Skeletal muscle cell (primary cell): Measurements from ENCODE around the gene FGD3.

Experiments
- DNase-seq: peaks from one replicate; pipeline ENCODE4 v3.0.0-alpha.2; 2010; ENCODE audit warnings: low read depth
- H3K4me3 ChIP-seq: 2 replicates; pipeline ENCODE4 v1.5.1; 2011; ENCODE audit warnings: low read depth, mild to moderate bottlenecking, control low read depth, low read length, moderate library complexity

Gene FGD3

DNA sequence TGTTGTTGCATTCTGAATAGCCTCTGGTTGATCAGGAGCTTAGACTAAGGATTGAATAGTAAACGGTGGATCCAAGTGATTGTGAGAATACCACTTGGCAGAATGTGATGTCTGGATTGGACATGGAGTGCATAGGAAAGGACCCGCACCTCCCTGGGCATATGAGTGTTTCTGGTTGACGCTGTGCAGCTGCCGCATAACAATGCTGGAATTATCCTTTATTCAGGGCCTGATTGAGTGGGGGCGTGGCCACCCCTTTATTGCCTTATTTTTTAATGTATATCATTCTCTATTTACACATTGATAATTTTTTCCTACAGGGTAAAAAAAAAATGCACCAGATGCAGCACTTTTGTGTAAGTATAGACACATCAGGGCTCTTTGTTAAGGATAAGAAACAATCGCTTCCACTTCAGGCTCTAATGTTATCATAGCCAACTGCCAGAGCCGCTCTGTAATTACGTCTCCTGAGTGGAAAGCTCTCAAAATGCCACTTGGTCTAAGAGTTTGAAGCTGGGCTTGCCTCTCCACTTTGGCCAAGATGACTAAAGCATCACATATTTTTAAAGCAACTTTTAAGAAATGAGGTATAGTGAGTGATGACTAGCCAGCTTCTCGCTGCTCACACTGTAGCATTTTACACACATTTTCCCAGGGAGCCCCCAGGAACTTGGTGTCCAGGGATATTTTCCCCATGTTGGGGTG is 5.7 kb downstream of the FGD3 start:
- no peak for DNase-seq
- no peak overlapping the region for H3K4me3 ChIP-seq

DNA sequence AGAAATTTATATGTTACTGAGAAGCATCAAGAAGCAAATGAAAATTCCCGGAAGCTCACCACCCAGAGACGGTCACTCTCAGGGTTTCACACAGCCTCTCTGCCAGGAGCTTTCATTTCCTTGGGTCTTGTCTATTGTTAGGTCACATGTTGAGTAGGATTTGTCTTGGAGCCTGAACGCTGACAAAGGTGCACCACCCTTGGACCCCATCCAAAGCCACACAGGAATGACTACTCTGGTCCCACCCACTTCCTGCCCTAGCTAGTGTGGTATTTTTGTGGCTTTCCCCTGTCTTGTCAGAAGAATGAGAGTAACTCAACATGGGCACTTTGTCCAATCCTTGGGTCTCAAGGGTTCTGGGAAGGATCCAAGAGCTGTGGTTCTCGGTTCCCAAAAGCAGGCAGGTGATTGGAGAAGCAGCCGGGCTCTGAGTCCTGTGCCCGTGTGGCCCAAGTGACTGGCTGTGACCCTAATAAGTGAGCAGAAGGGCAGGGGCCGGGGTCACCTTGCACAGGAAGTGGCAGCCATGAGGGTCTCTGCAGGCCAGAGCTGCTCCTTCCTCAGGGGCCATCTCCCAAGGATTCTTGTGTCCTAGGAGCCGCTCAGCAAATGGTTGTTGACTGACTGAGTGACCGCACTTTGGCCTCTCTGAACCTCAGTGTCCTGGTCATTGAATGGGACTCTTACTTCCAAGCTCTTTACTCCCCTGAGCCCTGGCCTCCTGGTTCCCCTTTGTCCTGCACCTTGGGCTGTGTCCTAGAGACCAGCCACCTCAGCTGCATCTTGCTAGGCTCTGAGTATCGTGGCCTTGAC is 6.9 kb downstream of the FGD3 start:
- no peak overlapping the region for H3K4me3 ChIP-seq
- DNase-seq, result no peak

DNA sequence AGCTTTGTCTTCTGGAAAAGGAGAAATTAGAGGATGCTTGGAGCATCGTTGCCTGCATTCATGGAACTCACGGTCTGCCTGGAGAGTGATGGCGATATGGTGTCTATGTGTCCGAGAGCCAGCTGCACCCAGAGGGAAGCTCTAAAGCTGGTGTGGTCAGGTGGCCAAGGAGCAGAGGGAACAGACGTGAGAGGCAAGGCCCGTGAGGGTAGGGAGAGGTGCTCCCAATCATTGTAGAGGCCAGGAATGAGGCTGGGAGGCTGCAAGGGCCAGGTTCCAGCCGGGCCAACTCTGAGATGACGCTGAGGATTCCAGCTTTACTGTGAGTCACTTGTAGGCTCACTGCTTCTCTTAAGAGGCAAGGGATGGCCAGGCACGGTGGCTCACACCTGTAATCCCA is 7.6 kb downstream of the FGD3 start:
- no peak for DNase-seq
- no peak overlapping the region for H3K4me3 ChIP-seq

DNA sequence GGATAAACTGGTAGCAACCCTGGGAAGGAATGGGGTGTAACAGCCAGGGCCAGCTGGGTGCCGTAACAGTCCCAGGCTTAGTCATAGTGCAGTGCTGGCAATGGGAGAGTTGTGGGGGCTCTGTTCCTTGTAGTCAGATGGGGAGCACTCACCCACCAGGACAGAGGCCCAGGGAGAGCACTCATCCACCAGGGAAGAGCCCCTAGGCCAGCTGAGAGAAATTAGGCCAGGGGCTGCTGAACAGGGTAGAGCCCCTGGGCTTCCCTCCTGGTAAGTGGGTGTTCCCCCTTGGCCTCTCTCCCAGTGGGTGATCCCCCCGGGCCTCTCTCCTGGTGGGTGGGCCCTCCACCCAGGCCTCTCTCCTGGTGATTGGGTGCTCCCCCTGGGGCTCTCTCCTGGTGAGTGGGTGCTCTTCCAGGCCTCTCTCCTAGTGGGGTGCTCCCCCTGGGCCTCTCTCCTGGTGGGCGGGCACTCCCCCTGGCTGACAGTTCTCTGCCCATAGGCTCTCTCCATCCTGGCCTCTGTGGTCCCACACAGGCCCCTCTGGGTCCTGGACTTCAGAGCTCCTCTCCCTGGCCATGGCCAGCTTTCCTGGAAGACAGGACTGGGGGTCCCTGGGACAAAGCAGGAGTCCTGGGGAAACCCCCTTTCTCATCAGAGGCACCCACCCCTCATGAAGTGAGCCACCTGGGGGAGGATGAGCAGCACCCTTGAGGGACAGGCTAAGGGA is 13.4 kb downstream of the FGD3 start:
- DNase-seq, result no peak
- H3K4me3 ChIP-seq, result no peak overlapping the region

DNA sequence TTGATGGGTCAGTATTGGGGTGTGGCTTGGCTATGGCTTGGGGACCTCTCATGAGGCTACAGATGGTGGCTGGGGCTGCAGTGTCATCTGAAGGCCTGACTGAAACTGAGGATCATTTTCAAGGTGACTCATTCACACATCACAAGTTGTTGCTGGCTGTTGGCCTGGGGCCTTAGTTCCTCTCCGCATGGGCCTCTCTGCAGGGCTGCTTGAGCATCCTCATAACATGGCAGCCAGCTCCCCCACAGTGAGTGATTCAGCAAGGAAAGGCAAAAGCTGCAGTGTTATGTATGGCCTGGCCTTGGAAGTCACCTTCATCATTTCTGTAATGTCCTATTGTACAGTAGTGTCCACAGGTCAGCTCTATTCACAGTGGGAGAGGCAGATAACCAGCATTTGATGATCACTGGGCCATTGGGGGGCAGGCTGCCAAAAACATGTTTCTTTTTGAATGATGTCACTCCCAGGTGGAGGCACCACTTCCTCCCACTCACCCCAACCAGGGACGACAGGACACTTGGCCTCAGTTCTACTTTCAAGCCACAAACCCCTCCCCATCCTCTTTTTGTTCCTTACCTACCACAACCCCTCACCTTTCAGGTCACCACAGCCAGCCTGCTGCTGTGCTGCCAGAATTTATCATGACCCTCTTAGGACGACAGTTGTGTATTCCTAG is 14.4 kb downstream of the FGD3 start:
- DNase-seq, result no peak
- no peak overlapping the region for H3K4me3 ChIP-seq

DNA sequence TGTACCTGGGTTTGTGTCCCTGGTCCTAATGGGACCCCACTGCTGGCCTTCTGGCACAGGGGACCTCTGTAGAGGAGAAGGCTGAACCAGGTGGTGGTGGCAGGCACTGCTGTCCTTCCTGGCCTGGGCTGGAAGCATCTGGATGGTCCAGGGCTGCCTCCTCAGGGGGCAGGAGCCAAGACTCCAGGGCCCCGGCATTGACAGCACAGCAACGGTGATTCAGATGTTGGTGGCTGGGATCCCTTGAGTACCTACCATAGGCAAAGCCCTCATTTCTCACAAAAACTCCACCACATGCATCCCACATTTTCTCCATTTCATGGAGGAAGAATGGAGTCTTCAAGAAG is 15.0 kb downstream of the FGD3 start:
- DNase-seq, result no peak
- no peak overlapping the region for H3K4me3 ChIP-seq

DNA sequence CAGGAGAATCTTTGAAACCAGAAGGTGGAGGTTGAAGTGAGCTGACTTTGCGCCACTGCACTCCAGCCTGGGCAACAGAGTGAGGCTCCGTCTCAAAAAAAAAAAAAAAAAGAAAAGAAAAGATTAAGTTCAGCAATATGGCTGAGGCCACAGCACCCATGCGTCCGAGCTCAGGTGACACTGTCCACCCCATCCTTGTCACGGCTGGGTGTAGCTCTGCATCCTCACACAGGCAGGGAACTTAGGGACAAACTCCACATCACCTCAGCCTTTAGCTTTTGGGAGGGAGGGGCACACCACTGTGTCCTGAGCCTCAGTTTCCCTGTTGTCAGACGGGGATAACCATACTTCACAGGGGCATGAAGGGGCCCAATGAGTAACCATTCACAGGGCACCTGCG is 15.5 kb downstream of the FGD3 start:
- no peak overlapping the region for H3K4me3 ChIP-seq
- no peak for DNase-seq

DNA sequence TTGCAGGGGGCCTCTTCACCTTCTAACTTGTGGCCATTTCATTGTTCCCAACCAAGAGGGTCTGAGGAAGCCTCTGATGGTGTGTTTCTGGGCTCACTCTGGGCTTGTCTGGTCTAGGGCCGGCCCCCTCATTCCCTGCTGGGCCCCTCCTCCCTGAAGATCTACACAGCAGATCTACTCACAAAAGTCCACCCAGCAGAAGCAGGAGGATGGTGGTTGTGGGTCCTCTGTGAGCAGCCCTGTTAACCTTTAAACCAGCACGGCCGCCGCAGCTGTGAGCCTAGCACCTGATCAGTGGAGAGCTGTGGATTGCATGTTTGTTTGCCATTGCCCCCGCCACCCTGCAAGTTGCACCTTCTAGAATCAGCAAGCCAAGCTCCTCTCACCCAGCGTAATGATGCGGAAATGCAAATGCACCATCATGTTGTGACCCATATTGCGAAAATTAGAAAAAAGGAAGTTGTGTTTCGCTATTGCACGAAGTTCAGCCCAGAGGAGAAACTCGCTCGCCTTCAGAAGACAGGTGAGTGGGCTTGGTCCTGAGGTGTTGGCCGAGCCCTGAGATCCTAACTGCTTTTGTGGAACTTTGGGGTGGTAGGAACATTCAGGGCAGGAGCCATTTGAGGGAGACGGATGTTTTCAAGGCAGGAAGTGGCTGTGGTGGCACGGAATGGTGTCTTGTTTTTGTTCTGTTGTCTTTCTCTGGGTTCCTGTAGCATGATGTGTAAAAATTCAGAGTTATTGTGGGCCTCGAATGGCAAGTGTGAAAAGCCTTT is 16.7 kb downstream of the FGD3 start:
- no peak overlapping the region for H3K4me3 ChIP-seq
- no peak for DNase-seq

DNA sequence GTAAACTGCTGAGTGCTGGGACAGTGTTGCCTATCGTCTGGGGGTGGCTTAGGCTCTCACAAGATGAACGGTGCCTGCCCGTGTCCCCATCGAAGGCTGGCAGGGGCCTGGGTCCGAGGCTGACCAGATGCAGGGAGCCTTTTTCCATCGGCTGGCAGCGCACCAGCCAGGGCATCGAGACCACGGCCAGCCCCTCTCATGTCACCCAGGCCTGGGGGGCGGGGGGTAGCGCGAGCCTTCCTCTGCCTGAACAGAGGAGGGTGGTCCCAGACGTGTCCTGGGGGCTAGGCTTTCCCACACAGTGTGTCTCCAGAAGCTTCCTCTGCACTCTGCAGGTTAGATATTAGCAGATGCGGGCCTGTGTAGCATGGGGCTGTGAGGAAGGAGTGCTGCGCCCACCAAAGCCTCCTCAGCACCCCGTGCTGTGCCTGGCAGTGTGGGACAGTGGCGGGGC is 17.3 kb downstream of the FGD3 start:
- no peak for DNase-seq
- H3K4me3 ChIP-seq, result no peak overlapping the region

DNA sequence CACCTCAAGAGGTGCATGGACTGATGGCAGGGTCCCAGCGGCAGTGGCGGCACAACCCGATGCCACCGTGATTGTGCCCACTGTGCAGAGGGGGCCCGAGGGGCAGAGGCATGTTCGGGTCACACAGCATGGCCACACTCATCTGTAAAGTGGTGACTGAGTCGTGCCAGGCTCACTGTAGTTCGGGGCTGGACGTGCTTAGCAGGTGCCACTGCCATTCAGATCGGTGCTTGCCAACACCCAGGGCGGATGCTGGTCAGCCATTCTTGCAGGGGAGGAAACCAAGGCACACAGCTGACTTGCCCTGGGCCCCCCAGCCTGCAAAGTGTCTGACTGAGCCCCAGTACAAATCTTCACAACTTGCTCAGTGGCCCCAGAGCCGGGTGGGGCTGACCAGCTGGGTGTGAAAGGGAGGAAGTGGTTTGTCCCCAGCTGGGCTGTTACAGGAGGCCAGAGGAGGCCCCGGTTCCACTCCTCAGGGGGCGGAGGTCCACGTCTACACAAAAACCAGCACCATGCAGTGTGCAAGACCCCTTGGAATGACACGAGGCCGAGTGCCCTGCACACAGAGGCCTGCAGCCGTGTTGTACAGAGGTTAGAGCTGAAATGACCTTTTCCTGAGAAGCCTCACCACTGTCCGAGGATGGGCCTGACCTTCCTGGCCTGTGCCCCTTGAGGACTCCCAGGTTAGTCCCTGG is 17.9 kb downstream of the FGD3 start:
- DNase-seq, result no peak
- H3K4me3 ChIP-seq, result no peak overlapping the region

DNA sequence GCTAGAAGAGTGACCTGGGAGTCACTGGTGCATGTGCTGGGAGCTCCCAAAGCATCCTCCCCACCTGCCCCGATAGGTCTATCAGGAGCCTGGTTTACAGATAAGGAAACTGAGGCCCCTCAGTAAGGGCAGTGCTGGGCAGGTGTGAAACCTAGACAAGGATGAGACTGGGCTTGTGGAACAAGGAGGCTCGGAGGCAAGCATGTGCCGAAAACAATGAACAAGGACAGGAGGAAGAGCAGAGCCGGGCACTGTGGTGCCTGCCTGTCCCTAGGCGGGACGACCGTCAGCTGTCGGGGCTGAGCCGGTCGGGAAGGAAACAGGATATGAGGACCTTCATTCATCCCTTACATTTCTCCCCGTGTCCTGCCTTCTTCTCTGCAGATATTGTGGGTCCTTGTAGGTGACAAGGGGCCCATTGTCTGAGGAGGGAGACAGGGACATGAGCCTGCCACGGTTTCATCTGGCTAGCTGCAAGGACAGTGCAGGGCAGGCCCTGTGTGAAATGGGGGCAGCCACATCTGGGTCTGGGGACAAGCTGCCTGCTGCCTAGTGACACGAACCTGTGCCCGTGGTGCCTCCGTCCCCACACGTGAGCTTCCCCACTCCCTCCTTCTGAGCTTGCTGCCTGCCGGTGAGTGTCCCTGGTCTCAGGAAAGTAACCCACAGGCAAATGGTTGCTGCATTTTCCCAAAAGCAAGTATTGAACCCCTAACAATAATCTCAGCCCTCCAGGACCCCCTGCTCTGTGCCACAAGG is 18.6 kb downstream of the FGD3 start:
- no peak overlapping the region for H3K4me3 ChIP-seq
- DNase-seq, result no peak

DNA sequence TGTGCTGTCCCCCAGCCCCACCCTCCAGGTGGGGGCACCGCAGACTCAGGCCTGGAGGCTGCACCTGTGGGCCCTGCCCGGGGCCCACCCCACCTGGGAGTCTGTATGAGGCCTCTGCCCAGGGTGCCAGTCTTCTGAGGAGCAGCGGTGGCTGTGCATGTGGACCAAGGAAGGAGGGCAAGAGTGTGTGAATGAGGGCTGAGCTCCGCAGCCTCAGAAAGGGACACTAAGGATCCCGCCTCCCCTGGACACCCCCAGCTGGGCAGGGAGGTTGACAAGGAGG is 19.1 kb downstream of the FGD3 start:
- DNase-seq, result no peak
- H3K4me3 ChIP-seq, result no peak overlapping the region

DNA sequence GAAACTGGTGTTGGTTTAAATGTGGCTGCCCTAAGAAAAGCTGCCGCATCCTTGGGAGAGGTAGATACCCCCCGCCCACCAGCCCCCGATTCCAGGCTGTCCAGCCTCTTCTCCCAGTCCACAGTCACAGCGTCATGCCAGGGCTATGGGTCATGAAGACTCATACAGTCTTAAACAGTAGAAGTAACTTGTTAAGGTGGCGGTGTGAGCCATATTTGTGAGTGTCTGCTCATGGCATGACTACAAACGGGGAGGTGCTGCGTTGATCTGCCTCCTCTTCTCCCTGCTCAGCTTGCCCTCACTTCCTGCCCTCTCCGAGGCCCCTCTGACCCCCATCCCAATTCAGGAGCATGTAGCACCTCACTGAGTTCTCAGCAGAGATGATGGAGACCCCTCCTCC is 20.8 kb downstream of the FGD3 start:
- DNase-seq, result no peak
- H3K4me3 ChIP-seq, result no peak overlapping the region

DNA sequence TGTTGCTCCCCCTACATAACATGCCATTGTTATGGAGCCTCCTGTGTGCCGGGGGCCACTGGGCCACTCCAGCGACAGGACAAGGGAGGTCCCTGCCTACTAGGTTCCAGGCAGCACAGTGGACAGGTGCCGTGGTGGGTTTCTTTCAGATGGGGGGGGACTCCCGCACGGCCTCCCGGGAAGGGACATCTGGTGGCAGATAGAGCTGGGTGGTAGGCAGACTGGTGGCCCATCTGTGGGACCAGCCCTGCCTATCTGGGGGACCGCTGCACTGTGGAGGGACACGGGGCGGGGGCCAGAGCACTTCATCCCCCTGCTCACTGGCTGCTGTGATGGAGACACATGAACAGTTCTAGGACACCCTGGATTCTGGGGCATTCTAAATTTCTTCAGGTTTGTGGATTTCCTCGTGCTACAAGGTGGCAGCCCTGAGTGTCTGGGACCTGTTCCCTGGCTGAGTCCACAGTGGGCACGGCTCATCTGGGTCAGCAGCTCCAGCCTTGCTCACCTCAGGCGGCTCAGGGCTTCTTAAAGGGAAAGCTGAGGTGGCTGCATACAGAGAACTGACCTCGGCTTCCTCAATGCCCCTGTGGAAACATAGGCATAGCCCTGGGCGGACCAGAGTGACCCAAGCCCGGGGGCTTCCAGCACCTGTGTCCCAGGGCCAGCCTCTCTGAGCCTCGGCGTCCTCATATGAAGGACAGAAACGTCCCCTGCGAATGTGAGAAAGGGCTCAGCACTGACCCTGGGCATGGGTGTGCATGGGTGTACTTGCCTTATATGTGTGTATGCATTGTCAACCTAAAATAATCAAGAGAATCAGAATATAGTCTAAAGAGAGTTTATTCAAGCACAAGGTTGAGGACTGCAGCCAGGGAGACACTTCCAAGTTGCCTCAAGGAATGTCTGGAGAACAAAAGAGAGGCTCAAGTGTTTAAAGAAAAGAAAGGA is 22.5 kb downstream of the FGD3 start:
- H3K4me3 ChIP-seq, result no peak overlapping the region

DNA sequence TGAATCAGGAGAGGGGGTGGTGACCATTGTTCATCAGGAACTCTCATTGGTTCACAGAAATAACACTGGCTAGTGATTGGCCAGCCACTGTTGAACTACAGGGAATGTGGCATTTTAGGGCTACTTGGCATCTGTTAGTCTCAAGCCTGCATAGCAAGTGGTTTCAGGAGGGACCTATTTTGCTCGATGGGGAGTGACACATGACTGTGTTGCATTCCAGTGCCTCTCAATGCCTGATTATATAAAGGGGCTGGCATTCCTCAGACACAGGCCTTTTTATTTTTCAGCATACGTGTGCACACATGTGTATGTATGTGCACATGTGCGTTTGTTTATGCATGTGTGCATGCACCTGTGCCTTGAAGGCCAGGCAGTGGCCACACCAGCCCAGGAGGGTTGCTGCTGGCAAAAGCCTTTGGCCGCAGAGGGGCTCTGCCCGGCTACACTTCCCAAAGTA is 23.2 kb downstream of the FGD3 start:
- no peak for DNase-seq
- no peak overlapping the region for H3K4me3 ChIP-seq

More for the DNA sequence above, 22.5 kb downstream of the FGD3 start:
- no peak for DNase-seq

DNA sequence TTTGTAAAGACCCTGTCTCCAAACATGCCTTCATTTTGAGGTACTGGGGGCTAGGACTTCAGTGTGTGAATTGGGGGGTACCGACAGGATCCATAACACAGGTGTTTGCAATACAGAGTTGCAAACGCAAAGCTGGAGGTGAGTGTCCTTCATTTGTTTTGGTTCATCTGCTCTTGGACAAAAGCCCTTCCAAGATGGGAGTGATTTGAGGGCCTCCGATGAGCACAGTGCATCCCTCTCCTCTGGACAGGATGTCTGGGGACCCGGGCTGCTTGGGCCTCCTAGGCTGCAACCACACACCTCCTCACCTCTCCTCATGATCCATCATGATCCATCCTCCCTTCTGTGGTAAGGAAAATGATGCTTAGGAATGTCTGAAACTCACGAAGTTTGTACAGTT is 23.8 kb downstream of the FGD3 start:
- DNase-seq, result no peak

DNA sequence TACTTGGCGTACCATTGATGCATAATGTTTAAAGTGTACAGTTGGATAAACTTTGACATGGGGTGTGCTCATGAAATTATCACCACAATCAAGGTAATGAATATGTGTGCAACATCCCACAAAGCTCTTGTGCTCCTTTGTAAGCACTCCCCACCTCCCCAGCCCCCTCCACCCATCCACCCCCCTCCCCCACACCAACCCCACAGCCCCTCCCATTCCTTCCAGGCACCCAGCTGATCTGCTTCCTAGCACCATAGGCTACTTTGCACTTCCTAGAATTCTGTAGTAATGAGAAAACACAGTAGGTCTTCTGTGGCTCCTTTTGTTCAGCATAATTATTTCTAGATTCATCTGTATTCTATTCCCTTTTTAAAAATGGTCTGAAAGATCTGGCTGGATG is 24.5 kb downstream of the FGD3 start:
- H3K4me3 ChIP-seq, result no peak overlapping the region

More for the DNA sequence above, 23.8 kb downstream of the FGD3 start:
- H3K4me3 ChIP-seq, result no peak overlapping the region

More for the DNA sequence above, 24.5 kb downstream of the FGD3 start:
- DNase-seq, result no peak
